Measurements from ENCODE around the gene GRB10.

GRB10 gene

GRCh38 chr7:50821457-50822008 lies 38.8 kb upstream of the GRB10 start (continued):
- TF ChIP-seq TSHZ2 (CRISPR knock-in tag; IDR thresholded peaks at IDR 0.05): no peak
- no peak for TF ChIP-seq ISL1 (CRISPR knock-in tag; IDR thresholded peaks at IDR 0.05)
- no peak for TF ChIP-seq ZC3H10 (CRISPR knock-in tag; IDR thresholded peaks at IDR 0.05)
- TF ChIP-seq RARB (CRISPR knock-in tag; IDR thresholded peaks at IDR 0.05): no peak
- TF ChIP-seq ARNTL (CRISPR knock-in tag; IDR thresholded peaks at IDR 0.05; ENCODE audit: borderline replicate concordance, low read depth): no peak
- no peak for TF ChIP-seq CSDC2 (CRISPR knock-in tag; IDR thresholded peaks at IDR 0.05)
- no peak for TF ChIP-seq CREB5 (CRISPR knock-in tag; IDR thresholded peaks at IDR 0.05; ENCODE audit: low read depth)
- no peak for TF ChIP-seq TOX (CRISPR knock-in tag; IDR thresholded peaks at IDR 0.05; ENCODE audit: borderline replicate concordance)

GRCh38 chr7:50818324-50818723 lies 35.6 kb upstream of the GRB10 start:
- no peak for TF ChIP-seq PATZ1 (CRISPR knock-in tag; IDR thresholded peaks at IDR 0.05; ENCODE audit: borderline replicate concordance)
- no peak for TF ChIP-seq TSHZ2 (CRISPR knock-in tag; IDR thresholded peaks at IDR 0.05)
- no peak for TF ChIP-seq ZFP30 (CRISPR knock-in tag; IDR thresholded peaks at IDR 0.05)
- no peak for TF ChIP-seq SNAI2 (CRISPR knock-in tag; IDR thresholded peaks at IDR 0.05)
- TF ChIP-seq RARB (CRISPR knock-in tag; IDR thresholded peaks at IDR 0.05): no peak
- TF ChIP-seq ISL1 (CRISPR knock-in tag; IDR thresholded peaks at IDR 0.05): no peak
- no peak for TF ChIP-seq ARNTL (CRISPR knock-in tag; IDR thresholded peaks at IDR 0.05; ENCODE audit: borderline replicate concordance, low read depth)
- no peak for TF ChIP-seq POU6F1 (CRISPR knock-in tag; IDR thresholded peaks at IDR 0.05; ENCODE audit: borderline replicate concordance, low read depth)
- no peak for TF ChIP-seq CSRNP3 (CRISPR knock-in tag; IDR thresholded peaks at IDR 0.05)
- TF ChIP-seq TCF4 (CRISPR knock-in tag; IDR thresholded peaks at IDR 0.05; ENCODE audit: borderline replicate concordance): no peak
- TF ChIP-seq GLIS3 (CRISPR knock-in tag; IDR thresholded peaks at IDR 0.05): no peak
- no peak for TF ChIP-seq CREB5 (CRISPR knock-in tag; IDR thresholded peaks at IDR 0.05; ENCODE audit: low read depth)
- TF ChIP-seq ZC3H10 (CRISPR knock-in tag; IDR thresholded peaks at IDR 0.05): no peak
- no peak for TF ChIP-seq CSDC2 (CRISPR knock-in tag; IDR thresholded peaks at IDR 0.05)
- TF ChIP-seq ZNF565 (CRISPR knock-in tag; conservative IDR thresholded peaks at IDR 0.05; ENCODE audit: low read depth): no peak
- no peak for TF ChIP-seq ZNF8 (CRISPR knock-in tag; IDR thresholded peaks at IDR 0.05)
- no peak for TF ChIP-seq BACH2 (CRISPR knock-in tag; IDR thresholded peaks at IDR 0.05; ENCODE audit: borderline replicate concordance)
- TF ChIP-seq ZNF70 (CRISPR knock-in tag; IDR thresholded peaks at IDR 0.05): no peak
- no peak for TF ChIP-seq ESRRG (CRISPR knock-in tag; IDR thresholded peaks at IDR 0.05)
- peak; percentile 59 for ATAC-seq
